GM12873 (cell line): ENCODE measurements around the gene HECW1.
A peak's percentile ranks its signal among the peaks of the same experiment; 100 is the strongest.

Experiments used
- CTCF ChIP-seq: IDR thresholded peaks from 2 replicates; pipeline ENCODE4 v1.5.1; 2012; ENCODE audit warnings: low read depth, mild to moderate bottlenecking, moderate library complexity, low read length, control low read depth; ENCODE audit not compliant: insufficient read depth; ENCODE audit errors: missing control alignments

HECW1 gene

GRCh38 chr7:43439631-43440401 lies 327.4 kb downstream of the HECW1 start:
- TF ChIP-seq CTCF = peak; percentile 98

GRCh38 chr7:43441231-43442130 lies 329.0 kb downstream of the HECW1 start:
- TF ChIP-seq CTCF = no peak

- no peak for TF ChIP-seq CTCF
These were observed 330.9 kb downstream of the HECW1 start for GRCh38 chr7:43443381-43443780.

GRCh38 chr7:43444711-43445578 lies 332.5 kb downstream of the HECW1 start:
- TF ChIP-seq CTCF = no peak

GRCh38 chr7:43449577-43449976 lies 337.1 kb downstream of the HECW1 start:
- no peak for TF ChIP-seq CTCF

GRCh38 chr7:43450894-43451293 lies 338.4 kb downstream of the HECW1 start:
- no peak for TF ChIP-seq CTCF
